ENCODE data around the gene MRPS15.

DNA sequence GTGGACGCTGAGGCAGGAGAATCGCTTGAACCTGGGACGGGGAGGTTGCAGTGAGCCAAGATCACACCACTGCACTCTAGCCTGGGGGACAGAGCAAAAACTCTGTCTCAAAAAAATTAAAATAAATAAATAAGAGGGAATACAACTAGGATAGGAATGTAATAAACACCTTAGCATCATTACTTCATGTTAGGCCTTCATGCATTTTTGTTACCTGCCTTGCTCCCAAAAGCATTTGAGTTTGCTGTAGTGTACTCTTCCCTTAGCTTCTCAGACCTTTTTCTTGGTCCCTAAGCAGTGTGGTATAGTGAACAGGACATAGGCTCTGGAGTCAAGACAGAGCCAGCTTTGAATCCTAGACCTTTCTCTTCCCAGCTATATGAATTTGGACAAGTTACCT is 11.1 kb downstream of the MRPS15 start:
- no peak for TF ChIP-seq POLR2A (IDR thresholded peaks at IDR 0.05)
- TF ChIP-seq, protein P1, sequence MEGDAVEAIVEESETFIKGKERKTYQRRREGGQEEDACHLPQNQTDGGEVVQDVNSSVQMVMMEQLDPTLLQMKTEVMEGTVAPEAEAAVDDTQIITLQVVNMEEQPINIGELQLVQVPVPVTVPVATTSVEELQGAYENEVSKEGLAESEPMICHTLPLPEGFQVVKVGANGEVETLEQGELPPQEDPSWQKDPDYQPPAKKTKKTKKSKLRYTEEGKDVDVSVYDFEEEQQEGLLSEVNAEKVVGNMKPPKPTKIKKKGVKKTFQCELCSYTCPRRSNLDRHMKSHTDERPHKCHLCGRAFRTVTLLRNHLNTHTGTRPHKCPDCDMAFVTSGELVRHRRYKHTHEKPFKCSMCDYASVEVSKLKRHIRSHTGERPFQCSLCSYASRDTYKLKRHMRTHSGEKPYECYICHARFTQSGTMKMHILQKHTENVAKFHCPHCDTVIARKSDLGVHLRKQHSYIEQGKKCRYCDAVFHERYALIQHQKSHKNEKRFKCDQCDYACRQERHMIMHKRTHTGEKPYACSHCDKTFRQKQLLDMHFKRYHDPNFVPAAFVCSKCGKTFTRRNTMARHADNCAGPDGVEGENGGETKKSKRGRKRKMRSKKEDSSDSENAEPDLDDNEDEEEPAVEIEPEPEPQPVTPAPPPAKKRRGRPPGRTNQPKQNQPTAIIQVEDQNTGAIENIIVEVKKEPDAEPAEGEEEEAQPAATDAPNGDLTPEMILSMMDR (IDR thresholded peaks at IDR 0.05 in 4 of 5, conservative IDR thresholded peaks at IDR 0.05 in 1 of 5): no peak
